NCI-H526 treated with DMSO at 0.1 percent for 48 hours (cell line): ENCODE data around the gene CRLF1.
"Not testable (repeated sequence)": the region's sequence is repeated elsewhere in the genome, so short reads cannot be mapped to it uniquely, and the experiment has no call there.

ENCODE experiments used
- DNase-seq: peaks from one replicate; lab custom pipeline; 2025; lab: John Stamatoyannopoulos, UW

Gene CRLF1

GRCh38 chr19:18608805-18609716, 2.5 kb upstream of the CRLF1 start:
- no peak for DNase-seq

DNA sequence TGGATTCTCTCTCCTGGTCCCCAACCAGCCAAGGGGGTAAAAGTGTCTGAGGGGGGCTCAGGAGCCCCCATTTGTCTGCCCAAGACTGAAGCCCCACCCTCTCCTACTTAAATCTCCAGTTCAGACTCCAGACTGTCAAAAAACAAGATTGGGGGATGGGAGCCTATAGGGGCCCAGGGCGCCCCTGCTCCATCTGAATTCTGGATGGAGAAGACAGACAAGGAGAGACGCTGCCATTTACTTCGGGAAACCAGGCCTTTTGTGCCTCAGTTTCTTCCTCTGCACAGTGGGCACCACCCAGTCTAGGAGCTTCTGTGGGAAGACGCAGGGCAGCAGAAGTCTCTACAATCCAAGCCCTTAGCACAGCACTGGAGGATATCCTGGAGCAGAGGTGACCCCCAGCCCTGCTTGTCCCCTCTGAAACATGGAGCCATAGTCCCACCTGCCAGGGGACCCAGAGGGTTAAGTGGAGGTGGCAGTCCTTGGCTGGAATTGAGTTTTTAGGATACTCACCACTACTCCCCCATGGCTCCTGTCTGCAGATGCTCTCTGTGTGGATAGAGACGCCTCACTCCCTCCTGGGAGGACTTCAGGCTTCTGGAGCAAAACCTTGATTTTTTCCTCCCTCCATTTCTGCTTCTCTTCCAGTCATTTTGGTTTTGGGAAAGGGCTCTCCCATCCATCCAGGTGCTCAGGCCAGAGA, 1.7 kb upstream of the CRLF1 start:
- DNase-seq: no peak

DNA sequence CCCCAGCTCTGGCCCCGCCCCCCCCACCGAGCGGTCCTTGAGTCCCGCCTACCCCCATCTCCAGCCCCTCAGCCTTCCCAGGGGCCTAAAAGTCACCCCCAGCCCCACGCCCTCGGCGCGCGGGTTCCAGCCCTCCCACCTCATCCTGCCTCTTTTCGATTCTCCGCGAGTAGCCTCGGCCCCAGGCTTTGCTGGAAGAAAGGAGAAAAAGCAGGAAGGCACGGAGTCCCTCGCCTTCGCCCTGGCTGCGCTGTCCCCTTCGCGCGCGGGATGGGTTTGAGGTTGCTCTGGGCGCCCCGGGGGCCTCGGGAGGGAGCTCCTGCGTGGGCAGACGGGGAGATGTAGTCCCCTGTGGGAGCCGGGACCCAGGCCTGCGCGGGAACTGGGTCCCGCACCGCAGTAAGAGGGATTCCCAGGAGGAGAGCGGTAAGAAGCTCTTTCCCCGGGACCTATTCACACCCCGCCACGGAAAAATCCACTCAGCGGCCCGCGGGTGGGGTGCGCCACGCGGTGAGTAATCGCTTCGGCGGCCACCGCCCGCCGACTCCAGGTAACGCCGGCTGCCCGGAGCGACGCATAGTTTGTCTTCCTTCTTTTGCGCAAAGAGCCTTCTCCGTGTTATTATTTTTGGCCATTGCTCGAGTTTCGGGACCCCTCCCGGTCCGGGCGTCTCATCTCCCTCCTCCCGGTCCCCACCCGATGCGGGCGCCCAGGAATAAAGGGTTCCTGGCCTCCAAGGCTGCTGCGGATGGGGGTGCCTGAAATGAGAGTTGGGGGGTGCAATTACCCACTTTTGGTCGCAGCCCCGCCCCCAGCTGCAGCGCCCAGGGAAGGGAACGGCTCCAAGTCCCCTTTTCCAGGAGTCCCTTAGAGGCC, 865 bp upstream of the CRLF1 start:
- DNase-seq: no peak

GRCh38 chr19:18605546-18606280, 886 bp downstream of the CRLF1 start:
- DNase-seq: no peak

- DNase-seq: no peak
These were observed 1.4 kb downstream of the CRLF1 start for GRCh38 chr19:18605196-18605545.

- no peak for DNase-seq
These were observed 1.8 kb downstream of the CRLF1 start for GRCh38 chr19:18604820-18605159.

DNA sequence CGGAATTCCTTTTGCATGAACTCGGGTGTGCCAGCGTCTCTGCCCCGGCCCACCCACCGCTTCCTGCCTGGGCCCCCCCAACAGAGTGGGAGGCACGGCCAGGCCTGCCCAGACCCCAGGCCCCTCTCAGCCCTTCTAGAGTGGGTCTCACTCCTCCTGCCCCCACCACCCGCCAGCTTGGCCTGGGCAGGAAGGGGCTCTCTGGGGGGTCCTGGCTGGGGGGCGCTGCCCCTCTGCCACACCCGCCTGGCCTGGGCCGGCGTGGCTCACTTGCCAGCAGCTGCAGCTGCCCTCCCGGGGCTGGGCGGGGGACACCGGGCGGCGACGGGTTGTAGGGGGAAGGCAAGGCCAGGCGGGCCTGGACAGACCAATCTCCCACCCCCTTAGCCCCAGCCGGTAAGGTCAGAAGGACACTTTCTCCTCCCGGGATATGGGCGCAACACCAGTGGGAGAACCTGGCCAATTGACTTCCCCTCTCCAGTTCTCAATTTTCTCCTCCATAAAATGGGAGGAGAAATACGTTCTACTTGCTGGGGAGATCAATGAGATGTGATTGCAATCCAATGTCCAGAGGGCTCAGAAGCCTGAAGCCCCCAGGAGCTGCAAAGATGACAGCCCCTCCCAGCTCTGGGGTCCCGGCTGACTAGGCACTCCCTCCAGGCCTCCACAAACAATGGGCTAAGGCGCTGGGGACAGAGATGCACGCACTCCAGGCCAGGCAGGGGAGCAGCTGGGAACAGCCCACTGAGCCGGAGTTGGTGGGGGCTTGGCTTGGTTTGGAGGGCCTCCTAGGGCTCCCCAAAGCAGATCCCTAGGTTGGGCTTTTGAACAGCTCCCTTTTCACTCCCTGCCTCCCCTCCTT, 2.4 kb downstream of the CRLF1 start:
- no peak for DNase-seq

- DNase-seq: no peak
These were observed 3.2 kb downstream of the CRLF1 start for GRCh38 chr19:18603255-18603957.

GRCh38 chr19:18601875-18602274, 4.7 kb downstream of the CRLF1 start:
- DNase-seq: no peak

DNA sequence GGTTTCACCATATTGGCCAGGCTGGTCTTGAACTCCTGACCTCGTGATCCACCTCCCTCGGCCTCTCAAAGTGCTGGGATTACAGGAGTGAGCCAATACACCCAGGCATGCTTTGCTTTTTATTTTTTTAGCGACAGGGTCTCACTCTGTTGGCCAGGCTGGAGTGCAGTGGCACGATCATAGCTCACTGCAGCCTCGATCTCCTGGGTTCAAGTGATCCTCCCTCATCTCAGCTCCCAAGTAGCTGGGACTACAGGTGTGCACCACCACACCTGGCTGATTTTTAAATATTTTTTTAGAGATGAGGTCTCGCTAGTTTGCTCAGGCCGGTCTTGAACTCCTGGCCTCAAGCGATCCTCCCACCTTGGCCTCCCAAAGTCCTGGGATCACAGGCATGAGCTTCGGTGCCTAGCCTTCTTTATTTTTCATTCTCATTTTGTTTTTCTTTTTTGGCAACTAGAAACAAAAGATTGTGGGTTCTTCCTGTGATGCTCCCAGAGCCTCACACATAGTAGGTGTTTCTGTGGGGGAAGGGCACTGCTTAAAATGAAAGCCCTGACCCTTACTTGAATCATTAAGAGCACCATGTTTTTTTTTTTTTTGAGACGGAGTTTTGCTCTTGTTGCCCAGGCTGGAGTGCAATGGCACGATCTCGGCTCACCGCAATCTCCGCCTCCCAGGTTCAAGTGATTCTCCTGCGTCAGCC, 5.8 kb downstream of the CRLF1 start:
- not testable (repeated sequence) for DNase-seq

DNA sequence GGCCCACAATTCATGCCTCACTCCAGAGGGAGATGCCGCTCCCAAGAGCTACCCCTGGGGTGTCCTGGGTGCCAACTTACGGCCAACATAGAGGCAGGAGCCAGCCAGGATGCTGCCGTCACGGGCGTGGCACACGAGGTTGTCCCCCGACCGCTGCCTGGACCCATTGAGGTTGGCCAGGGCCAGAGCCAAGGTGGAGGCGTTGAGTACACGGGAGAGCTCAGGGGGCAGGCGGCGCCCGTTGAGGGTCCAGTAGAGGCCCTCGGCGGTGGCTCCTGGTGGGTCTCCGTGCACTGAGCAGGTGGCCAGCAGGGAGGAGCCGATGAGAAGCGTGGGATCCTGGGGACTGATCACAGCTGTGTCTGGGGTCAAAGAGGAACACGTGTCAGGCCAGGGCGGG, 7.1 kb downstream of the CRLF1 start:
- DNase-seq: no peak

DNA sequence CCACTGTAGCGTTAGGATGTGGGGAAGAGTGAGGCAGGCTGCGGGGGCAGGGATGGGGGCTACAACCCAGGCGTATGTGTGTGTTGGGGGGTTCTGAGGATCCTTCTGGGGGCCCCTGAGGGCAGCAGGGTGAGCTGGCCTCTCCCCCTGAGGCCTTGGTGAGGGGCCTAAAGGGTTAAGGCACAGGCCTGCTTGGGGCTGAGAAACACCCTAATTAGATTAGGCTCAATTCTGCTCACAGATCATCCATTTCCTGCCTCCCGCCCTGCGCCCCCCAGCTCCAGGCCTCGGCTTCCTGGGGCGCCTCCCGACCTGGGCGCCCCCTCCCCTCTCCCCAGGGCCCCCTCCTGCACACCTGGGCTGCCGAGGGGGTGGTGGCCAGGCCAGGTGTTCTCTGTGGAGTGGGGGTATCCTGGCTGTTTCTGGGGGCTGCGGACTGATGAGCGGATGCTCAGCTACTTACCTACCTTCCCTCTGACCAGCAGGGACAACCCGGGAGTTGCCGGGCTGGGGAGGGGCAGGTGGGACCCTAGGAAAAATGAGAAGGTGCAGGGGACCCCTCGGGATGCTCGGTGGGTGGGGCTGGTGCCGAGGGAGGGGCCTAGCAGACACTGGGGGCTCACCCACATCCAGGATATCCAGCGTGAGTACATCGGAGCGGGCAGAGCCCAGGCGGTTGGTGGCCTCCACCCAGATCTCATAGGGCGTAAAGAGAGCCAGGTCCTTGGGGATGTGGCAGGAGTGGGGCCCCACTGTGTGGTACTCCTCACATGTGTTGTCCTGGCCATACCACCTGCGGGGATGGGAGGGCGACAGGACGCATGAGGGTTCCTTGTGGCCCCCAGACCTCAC, 8.6 kb downstream of the CRLF1 start:
- DNase-seq: no peak

DNA sequence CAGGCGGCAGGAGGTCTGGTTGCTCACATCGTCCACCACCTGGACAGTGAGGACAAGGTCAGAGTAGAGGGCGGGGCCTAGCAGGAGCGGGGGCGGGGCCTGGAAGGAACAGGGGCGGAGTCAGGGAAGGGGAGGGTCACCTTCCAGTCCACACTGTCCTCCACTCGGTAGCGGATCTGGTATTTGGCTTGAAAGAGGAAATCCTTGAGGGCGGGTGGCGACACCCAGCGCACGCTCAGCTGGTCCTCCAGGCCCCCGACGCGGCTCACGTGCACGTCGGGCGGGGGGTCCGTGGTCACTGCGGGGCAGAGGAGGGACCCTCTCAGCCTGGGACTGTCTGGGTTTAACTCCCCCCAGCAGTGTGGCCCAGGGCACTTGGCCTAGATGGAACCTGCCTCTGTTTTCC, 9.8 kb downstream of the CRLF1 start:
- no peak for DNase-seq

- DNase-seq: no peak
These were observed 11.1 kb downstream of the CRLF1 start for GRCh38 chr19:18595475-18595874.

DNA sequence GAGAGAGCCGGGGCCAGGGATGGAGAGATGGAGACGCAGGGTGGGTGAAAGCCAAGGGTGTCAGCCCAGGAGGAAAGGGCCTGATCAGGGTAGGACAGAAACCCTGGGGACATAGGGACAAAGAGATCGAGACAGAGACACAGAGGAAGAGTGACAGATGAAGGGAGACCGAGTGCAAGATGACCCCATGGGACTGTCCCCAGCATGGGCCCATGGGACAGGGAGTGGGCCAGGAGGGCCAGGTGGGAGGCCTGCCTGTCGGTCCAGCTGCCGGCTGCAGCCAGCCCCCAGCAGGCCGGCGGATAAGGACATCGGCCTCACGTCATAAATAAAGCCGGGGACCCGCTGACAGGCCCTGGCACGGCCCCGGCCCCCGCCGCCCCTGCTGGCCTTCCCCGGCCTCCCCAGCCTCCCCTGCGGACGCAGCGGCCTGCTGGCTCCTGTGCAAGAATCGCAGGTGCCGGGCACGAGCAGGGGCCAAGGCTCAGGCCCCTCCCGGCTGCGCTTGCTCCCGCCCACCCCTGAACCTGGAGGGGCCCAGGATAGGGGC, 11.7 kb downstream of the CRLF1 start:
- no peak for DNase-seq

DNA sequence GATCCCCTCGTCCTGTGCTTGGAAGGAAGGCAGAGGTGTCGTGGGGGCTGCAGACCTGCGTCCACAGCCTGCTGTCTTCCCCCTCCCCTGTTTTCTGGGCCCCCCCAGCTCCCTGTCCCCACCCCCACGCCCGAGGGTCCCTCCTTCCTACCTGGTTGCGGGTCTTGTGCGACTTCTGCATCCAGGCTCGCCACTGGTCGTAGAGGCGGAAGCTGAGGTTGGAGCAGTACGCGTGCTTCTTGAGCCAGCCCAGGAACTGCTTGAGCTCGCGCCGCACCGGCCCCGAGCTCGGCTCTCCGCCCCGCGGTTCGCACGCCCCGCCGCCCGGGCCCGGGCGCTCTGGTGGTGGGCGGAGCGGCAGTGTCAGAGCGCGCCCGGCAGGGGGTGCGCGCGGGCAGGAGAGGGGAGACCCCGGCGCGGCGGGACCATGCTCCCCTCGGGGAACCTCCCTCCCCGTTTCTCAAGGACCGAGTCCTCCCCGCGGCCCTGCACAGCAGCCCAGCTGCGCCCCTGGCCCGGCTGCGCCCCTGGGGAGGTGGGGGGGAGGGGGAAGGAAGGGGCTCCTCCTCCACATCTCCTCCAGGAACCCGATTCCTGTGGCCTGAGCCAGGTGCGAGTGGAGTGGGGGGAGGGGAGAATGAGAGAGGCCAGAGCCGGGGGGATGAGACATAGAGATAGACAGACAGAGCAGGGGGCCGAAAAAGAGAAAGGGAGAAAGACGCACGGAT, 12.3 kb downstream of the CRLF1 start:
- DNase-seq: peak; percentile 19

DNA sequence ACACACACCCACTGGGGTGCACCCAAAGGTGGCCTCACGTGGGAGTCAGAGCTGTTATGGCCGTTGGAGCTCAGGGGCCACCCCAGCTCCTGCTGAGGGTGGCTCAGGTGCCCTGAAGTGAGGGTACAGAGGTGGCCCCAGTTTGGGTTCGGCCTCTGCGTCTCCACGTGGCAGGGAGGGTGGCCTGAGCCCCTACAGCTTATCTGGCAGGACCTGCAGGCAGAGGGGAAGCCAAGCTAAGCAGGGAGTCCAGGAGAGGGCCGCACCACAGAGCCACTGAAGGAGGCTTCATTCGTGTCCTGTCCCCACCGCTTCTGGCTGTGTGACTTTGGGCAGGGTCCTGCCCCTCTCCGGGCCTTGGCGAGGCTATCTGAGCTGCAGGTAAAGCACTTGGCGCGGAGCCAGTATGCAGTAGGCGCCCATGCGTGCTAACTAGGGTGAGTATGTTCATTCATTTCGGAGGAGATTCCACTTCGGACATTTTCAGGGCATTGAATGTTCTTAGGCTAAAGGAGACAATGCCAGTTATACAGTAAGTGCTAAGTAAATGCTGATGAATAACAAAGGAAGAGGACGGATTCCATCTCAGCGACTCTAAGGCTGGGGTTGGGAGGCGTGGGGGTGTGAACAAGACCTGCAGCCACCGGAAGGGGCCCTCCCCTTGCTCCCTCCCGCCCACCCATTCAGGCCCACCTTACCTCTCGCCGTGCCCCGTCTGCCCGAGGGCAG, 13.1 kb downstream of the CRLF1 start:
- DNase-seq: no peak
